Gastroesophageal sphincter (tissue), 3 donors: ENCODE results near the gene PLA2G3.

Experiments used
- CTCF ChIP-seq, 4 experiments: fragments of 200-600 bp in 2 of 4; fragments of 450-650 bp in 2 of 4; sonication (generic) in 1 of 4; IDR thresholded peaks; one replicate each; pipeline ENCODE4 v1.5.1; 2017 to 2019; ENCODE audit warnings: antibody characterized with exemption in 4 of 4, mild to moderate bottlenecking in 2 of 4, moderate library complexity in 2 of 4
- POLR2A ChIP-seq, 2 donors: fragments of 450-650 bp; IDR thresholded peaks; one replicate each; pipeline ENCODE4 v1.6.1; 2017; ENCODE audit warnings: antibody characterized with exemption in 2 of 2, mild to moderate bottlenecking in 2 of 2, moderate library complexity in 1 of 2
- POLR2AphosphoS5 ChIP-seq: sonication (generic); formaldehyde crosslinking; IDR thresholded peaks from one replicate; pipeline ENCODE4 v1.6.1; 2017; ENCODE audit warnings: antibody characterized with exemption

- TF ChIP-seq POLR2A (IDR thresholded peaks at IDR 0.05), result no peak
- TF ChIP-seq CTCF (IDR thresholded peaks at IDR 0.05), result no peak
- TF ChIP-seq POLR2AphosphoS5, result no peak
These were observed 54.8 kb downstream of the PLA2G3 start for GRCh38 chr22:31085493-31085824.
